IPS-NIHi7 (cell line): Measurements from ENCODE around the gene KDELR3.

ENCODE experiments used
- DNase-seq: peaks from one replicate; pipeline ENCODE4 v3.0.0; 2012; ENCODE audit warnings: mixed read lengths; ENCODE audit errors: extremely low spot score

KDELR3 gene

DNA sequence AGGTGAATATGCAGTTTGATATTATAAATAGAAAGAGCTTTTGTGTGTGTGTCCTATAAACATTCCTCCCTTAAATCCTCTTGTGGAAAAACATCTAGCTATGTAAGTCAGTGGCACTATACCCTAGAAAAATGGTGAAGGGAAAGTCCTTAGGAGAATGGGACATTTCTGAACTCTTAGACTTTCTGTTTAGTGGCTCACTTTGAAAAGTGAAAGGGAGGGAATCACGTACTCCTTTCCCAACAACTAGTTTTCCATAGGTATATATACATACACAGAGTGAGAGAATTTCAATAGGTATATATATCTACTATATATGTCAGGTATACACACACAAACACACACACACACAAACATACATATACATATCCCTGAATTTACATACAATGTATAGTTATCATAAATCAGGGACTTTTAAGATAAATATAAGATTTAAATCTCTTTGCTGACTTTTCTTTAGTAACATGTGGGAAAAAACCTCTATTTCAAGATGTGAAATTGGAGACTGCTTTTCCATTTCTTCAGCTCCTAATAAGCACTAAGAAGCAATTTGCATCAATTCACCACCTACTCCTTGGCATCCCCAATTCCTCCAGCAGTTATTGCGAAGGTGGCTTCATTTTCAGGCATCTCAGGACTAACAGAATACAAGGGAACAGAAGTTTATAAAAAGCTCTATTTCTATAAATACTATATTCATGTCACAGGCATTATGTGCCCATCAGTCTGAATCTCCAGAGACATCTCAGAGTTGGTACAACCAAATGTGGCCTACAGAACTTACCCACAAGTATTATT lies 51.8 kb downstream of the KDELR3 start:
- no peak for DNase-seq

DNA sequence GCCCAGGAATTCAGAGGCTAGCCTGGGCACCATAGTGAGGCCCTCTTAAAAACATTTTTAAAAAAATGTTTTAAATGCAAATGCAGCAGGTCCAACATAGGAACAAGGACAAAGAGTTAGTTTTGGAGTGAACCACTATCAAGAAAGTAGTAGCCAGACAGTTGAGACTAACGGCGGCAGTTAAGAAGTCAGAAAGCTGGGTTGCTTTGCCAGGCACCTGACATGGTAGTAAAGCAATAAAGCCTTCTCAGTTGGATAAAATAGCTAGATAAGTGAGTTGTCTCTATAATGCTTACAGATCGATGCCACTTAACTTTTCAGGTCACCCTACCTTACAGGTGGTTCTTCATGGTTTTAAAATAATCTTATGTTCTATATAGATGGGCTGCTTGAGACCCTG lies 55.1 kb downstream of the KDELR3 start:
- no peak for DNase-seq

DNA sequence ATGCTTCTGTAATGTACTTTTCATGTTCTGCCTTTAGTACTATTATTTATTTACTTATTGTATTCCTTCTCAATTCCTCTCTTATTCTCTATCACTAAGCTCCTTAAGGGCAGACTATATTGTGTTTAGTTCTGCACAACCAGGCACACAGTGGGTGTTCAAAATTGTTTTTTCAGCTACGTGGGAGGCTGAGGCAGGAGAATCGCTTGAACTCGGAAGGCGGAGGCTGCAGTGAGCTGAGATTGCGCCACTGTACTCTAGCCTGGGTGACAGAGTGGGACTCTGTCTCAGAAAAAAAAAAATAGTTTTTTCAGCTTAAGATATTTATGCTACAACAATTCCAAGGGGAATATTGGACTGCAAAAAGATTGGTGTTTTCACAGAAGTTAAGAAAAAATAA lies 55.6 kb downstream of the KDELR3 start:
- DNase-seq: no peak

DNA sequence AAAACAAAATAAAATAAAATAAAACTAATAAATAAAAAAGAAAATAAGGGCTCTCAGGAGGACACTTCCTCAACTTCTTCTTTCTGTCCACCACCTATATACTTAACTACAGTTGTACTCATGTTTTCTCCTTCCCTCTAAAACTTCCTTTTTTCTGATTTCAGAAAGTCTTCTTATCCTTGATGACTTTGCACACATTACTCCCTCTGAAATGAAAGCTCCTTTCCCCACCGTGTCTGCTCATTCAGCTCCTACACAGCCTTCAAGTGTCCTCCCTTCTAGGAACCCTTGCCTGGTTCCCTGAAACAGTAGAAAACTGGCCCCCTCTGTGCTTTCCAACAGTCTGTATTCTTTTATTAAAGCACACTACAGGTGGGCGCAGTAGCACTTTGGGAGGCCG lies 56.5 kb downstream of the KDELR3 start:
- no peak for DNase-seq

DNA sequence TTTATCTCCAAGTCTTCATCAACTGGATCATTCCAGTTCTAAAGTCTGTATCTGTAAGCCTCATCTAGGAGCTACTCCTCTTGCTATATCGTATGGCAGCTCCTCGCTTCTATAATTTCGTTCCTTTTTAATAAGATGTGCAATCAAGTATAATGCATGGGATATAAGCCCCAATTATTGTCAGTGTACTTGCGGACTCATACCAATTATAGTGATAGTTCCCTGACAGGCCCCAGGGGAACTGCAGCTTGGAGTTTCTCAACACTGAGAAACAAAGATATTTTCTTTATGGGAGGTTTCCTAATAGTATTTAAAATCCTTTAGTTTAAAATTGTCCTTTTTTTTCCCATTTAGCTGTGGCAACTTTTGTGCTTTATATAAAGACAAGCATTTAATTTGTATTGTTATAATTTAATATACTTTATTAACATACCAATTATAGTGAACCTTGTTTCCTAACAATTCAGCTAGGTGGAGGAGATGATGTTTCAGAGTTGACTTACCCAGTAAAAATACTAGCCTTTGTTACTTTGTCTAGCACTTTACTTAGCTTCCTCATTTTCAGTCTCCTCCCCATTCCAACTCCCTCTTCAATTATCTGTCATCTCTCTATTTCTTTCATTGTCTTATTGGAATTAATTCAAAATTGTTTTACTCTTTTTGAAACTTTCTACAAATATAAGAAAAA lies 63.5 kb downstream of the KDELR3 start:
- no peak for DNase-seq
